Right atrium auricular region (tissue), 2 donors: ENCODE measurements around the gene ZNF236. TPM values are rescaled to one million over a fixed set of nuclear protein-coding genes. Genes with fewer than 3 reads are reported as not detected.

Experiments
- DNase-seq: peaks from one replicate; pipeline ENCODE4 v3.0.0-alpha.2; 2019; ENCODE audit warnings: low spot score
- H3K27ac ChIP-seq, 2 donors: fragments of 200-600 bp; sonication (generic); 1 replicate in 1 of 2; 2 replicates in 1 of 2; pipeline ENCODE4 v1.5.1; 2016 to 2019
- H3K27me3 ChIP-seq, 2 donors: fragments of 200-600 bp; sonication (generic); one replicate each; pipeline versions ENCODE4 v1.5.1 to v1.6.0; 2017 to 2019
- H3K36me3 ChIP-seq: fragments of 200-600 bp; sonication (generic); one replicate; pipeline ENCODE4 v1.5.1; 2016
- H3K4me1 ChIP-seq, 2 donors: fragments of 200-600 bp; sonication (generic); one replicate each; pipeline versions ENCODE4 v1.5.1 to v1.6.0; 2017 to 2019
- H3K4me3 ChIP-seq, 2 donors: fragments of 200-600 bp; sonication (generic); 1 replicate in 1 of 2; 2 replicates in 1 of 2; pipeline ENCODE4 v1.5.1; 2017 to 2019; ENCODE audit warnings: mild to moderate bottlenecking in 1 of 2, moderate library complexity in 1 of 2
- H3K9me3 ChIP-seq, 2 donors: fragments of 200-600 bp; sonication (generic); one replicate each; pipeline ENCODE4 v1.5.1; 2019
- CTCF ChIP-seq, 2 donors: fragments of 200-600 bp; sonication (generic); IDR thresholded peaks; one replicate each; pipeline ENCODE4 v1.5.1; 2019; ENCODE audit warnings: antibody characterized with exemption in 2 of 2
- total RNA-seq, 2 donors: library from RNA; depleted of rRNA; stranded (reverse); fragments of >200 nt; gene quantifications; one replicate each; pipeline ENCODE4 v1.1.0, GENCODE V29; 2016

The ZNF236 gene
- total RNA-seq, 2 donors from 2014 or later, result 11.0 to 12.7 TPM

GRCh38 chr18:76975577-76976110 is 153.3 kb downstream of the ZNF236 start:
- Histone ChIP-seq H3K27ac (no peak overlapping the region), H3K27me3 (no peaks in the 10 kb centered on the region), H3K9me3 (no peaks in the 10 kb centered on the region), H3K4me3 (no peak overlapping the region), H3K4me1 (peaks cover 0 to 12% of the 10 kb centered on the region in 2 donors), H3K36me3 (no peaks in the 10 kb centered on the region)
- DNase-seq, result peak; percentile 16
- no peak for TF ChIP-seq CTCF (IDR thresholded peaks at IDR 0.05)

- Histone ChIP-seq H3K36me3 (no peaks in the 10 kb centered on the region), H3K4me1 (peaks cover 0 to 12% of the 10 kb centered on the region in 2 donors), H3K9me3 (no peaks in the 10 kb centered on the region), H3K27ac (no peak overlapping the region), H3K27me3 (no peaks in the 10 kb centered on the region), H3K4me3 (peak overlapping the region in 1 of 2 donors; percentile 24)
- TF ChIP-seq CTCF (IDR thresholded peaks at IDR 0.05), result no peak
- DNase-seq, result peak; percentile 55
These were observed 154.8 kb downstream of the ZNF236 start for GRCh38 chr18:76977108-76977621.

- H3K27me3 ChIP-seq, result no peaks in the 10 kb centered on the region
- peak overlapping the region in 1 of 2 donors; percentile 24 for H3K4me3 ChIP-seq
- no peak for DNase-seq
- H3K4me1 ChIP-seq, result peaks cover 0 to 12% of the 10 kb centered on the region in 2 donors
- H3K27ac ChIP-seq, result no peak overlapping the region
- H3K36me3 ChIP-seq, result no peaks in the 10 kb centered on the region
- H3K9me3 ChIP-seq, result no peaks in the 10 kb centered on the region
- TF ChIP-seq CTCF (IDR thresholded peaks at IDR 0.05), result no peak
These were observed 155.4 kb downstream of the ZNF236 start for GRCh38 chr18:76977684-76978232.

- Histone ChIP-seq H3K9me3 (no peaks in the 10 kb centered on the region), H3K4me1 (peaks cover 0 to 18% of the 10 kb centered on the region in 2 donors), H3K27ac (no peak overlapping the region), H3K27me3 (no peaks in the 10 kb centered on the region), H3K4me3 (no peak overlapping the region), H3K36me3 (no peaks in the 10 kb centered on the region)
- TF ChIP-seq CTCF (IDR thresholded peaks at IDR 0.05), result no peak
- DNase-seq, result no peak
These were observed 156.3 kb downstream of the ZNF236 start for GRCh38 chr18:76978616-76979015.

GRCh38 chr18:76979111-76979751 is 156.9 kb downstream of the ZNF236 start:
- Histone ChIP-seq H3K4me3 (no peak overlapping the region), H3K4me1 (peaks cover 0 to 18% of the 10 kb centered on the region in 2 donors), H3K27me3 (no peaks in the 10 kb centered on the region), H3K36me3 (no peaks in the 10 kb centered on the region), H3K9me3 (no peaks in the 10 kb centered on the region), H3K27ac (no peak overlapping the region)
- no peak for TF ChIP-seq CTCF (IDR thresholded peaks at IDR 0.05)
- DNase-seq, result no peak
